Esophagus mucosa (tissue), 1 donor: ENCODE measurements around the gene CCDC68. TPM values are rescaled to one million over a fixed set of nuclear protein-coding genes. Genes with fewer than 3 reads are reported as not detected.

ENCODE experiments used
- ATAC-seq: fragments of 200-7000 bp; cut with Tn5 transposase; one replicate; pipeline ENCODE4 v1.9.1; 2020
- total RNA-seq: library from RNA; stranded (reverse); gene quantifications from one replicate; pipeline ENCODE4 v1.2.4, GENCODE V29; 2023
- donor health status: DM: yes; HTN: yes; CAD: no.

CCDC68 gene
- total RNA-seq, 1 donor from 2014 or later = 1.5 TPM

DNA sequence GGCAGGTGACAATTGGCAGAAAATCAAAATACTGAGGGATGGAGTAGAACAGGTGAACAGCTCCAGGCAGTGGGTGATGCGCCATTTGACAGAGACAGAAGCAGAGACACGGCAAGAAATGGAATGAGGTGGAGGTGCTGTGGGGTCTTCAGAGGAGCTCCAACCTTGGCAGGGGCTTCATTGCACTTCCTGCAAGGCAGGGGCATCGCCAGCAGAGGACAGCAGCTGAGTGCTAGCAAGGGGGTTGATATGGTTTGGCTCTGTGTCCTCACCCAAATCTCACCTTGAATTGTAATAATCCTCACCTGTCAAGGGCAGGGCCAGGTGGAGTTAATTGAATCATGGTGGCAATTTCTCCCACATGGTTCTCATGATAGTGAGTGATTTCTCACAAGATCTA lies 42.8 kb downstream of the CCDC68 start:
- ATAC-seq = no peak

DNA sequence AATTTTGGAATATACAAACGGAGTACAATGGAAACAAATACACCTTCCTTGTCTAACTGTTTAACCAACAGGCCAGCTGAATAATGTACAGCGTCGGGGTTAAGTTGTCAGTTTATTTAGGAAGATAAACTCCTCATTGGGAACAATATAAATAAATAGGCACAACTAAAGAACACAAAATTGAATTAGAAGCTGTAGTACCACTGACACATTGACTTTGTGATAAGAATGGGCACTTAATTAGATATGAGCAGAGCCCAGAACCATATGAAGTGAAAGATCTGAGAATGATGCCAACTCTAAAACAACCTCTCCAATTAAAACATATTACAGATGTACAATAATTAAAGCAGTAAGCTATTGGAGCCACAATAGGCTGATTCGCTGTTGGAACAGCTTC lies 44.4 kb downstream of the CCDC68 start:
- no peak for ATAC-seq

DNA sequence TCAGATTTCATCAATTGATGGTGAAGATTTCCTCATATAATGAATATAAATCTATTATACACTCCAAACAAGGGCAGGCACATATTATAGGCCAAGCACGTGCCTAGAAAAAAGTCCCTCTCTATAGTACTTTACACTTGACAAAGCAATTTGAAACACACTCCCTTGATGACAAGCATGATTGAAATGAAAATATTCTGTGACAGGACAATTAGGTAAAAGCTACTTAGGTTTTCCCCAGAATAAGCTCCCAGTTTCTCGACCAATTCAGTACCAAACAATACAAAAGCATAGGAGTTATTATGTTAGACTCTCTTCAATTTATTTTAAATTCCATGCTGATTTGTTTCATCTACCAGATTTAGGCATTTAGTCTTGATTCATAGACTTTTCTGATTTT lies 47.7 kb downstream of the CCDC68 start:
- no peak for ATAC-seq

DNA sequence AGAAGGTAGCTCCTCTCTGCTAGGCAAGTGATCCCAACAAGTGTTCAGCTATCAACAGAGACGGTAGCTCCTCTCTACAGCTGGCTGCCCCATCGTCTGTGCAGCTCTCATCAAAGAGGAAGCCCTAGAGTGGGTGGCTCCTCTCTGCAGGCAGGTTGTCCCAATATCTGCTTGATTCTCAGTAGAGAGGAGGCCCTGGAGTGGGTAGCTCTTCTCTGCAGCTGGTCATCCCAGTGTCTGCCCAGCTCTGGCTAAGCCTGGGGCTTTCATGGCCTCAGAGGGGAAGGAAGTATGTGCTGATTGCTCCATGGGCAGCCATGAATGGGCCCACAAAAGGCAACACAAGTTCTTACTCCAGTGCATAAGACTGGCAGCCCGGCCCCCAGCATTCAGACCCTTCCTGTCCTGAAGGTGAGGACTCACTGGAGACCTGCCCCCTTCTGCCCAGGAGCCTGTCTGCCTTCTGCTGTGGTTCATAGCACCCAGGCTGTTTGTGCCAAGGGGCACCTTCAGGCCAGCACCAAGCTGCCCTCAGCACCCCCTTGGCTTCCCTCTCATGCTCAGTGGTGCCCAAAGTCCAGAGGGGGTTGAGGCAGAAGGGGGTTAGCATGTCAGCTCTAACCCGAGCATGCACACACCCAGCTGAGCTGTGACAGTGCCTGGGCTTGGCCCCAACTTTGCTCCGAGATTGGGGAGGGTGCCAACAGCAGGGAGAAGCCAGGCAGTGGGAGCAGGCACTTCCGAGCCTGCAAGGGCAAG lies 48.9 kb downstream of the CCDC68 start:
- no peak for ATAC-seq

DNA sequence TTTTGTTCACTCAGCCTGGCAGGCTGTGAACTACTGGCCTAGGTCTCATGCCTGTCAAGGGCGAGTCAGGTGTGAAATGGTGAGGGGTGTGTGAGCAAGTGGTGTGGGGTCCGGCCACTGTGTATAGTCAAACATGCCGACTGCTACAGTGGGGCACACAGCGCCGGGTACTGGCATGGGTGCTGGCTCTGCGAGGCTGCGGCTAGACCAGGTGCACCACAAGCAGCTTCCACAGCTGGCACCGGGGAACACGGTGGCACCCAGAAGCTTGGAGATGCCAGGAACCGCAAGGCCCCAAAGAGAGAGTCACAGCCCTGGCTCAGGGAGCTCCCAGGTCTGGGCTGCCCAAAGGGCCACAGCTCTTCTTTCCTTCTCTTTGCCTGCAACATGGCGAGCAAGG lies 49.7 kb downstream of the CCDC68 start:
- ATAC-seq = no peak

DNA sequence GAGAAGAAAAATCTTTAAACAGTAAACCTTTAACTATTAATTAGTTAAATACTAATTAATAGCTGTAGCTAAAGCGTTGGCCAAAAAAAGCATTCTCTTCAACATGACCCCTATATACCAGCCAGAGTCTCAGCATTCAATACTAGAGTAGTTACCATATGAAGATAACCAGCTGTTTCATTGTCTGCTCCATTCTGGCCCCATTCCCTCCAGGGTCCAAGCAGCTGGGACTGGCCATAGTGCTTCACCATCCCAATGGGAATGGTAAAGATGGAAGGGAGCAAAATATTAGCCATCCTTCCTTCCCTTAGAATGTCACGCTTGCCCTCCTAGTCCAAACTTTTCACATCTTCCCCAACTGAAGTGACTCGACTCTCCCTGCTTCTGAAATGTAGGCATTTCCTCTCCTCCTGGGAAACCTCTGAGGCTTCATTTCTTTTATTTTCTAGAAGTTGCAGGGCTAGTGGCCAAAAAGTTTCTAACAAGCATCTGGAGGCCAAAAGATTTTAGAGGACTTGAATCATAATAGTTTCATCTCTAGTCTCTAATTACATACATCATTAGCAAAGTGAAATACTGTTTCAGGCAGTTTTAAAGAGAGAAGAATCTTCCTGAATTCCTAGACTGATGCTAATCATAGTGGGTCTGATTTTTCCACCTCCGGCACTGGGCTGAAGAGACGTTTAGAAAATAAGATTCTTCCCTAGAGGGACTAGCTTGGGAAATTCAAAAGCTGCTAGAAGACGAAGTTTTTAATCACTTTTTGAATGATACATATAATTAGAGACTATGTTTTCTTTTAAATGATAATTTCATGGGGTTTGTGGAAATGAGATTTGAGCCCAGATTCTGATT lies 52.7 kb downstream of the CCDC68 start:
- no peak for ATAC-seq

DNA sequence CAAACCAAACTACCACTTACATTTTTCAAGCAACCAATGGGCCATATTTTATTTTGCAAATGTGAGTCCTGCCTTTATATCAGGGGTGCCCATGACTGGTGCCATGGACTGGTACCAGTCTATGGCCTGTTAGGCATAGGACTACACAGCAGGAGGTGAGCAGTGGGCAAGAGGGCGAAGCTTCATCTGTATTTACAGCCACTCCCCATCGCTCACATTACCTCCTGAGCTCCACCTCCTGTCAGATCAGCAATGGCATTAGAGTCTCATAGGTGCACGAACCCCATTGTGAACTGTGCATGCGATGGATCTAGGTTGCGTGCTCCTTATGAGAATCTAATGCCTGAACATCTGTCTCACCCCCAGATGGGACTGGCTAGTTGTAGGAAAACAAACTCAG lies 53.6 kb downstream of the CCDC68 start:
- no peak for ATAC-seq

DNA sequence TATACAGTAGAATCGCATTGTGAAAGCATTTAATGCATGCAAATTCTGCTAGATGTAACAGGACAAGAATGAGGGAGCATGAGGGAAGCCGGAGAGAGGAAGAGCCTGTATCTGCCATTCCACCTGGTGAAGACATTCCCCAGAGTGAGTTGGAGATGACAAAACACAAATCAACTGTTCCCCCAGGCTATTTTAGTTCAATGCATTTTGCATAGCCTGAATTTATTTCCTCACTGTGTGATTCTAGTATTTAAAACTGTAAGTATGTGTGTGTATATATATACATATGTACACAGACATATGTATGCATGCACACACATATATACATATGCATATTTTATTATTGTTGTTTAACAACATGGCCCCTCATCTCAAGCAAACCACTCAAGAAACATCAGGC lies 54.7 kb downstream of the CCDC68 start:
- ATAC-seq = no peak

DNA sequence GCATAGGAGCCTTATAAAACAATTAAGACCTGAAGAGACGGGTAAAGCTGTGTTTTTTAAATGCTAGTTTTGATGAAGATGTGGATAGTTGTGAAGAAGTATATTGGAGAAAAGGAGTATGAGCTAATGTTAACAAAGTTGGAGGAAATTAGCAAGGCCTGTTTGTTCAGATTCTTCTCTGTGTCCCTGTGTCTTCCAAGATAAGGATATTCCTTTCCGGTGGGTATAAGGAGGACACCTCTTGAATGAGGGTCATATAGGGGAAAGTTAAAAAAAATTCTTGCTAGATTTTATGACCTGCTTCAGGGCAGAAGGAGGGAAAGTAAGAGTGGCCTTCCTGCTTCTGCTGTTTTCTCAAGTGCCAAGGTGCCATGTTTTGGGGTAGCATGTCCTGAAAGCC lies 59.0 kb downstream of the CCDC68 start:
- no peak for ATAC-seq

DNA sequence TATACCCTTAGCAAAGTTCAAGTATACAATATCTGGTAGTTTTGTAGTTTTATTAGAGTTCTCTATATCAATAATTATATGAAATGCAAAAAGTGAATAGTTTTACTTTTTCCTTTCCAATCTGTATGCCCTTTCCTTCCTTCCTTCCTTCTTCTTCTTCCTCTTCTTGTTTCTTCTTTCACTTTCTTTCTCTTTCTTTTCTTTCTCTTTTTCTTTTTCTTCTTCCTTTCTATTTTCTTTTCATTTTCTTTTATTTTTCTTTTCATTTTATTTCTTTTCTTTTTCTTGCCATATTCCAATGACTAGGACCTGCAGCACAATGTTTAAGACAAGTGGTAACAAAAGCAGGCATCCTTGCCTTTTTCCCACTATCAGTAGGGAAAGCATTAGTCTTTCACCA lies 59.8 kb downstream of the CCDC68 start:
- ATAC-seq = no peak

DNA sequence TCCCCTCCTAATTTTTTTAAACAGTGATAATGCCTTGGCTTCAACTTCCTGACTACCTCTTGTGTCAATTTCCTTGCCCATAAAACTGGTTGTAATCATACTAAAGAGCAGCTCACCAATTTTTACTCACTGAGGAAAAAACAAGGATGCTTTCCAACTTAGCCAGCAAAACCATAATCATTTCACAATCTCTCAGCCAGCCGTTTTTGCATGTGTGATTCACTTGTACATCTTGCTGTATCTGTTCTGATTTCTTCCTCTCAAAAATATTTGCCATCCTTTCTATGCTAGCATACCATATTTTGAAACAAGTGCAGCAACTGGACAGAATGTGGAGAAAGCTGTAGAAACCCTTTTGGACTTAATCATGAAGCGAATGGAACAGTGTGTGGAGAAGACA lies 70.3 kb downstream of the CCDC68 start:
- ATAC-seq = no peak

DNA sequence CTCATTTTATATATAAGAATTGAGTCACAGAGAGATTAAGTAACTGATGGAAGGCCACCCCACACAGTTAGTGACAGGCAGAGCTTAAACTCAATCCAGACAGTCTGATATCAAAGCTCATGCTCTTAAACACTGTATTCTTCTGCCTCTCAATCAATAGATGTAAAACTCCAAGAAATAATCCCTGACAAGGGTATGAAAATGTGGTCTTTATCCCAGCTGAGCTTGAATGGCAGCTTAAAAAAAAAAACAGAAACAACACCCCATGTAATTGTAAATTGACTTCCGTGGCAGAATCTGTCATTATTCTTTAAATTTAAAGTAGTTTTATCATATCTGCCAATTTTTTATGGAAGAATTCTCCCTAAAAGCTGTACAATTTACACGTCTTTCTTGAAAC lies 70.9 kb downstream of the CCDC68 start:
- ATAC-seq = no peak

DNA sequence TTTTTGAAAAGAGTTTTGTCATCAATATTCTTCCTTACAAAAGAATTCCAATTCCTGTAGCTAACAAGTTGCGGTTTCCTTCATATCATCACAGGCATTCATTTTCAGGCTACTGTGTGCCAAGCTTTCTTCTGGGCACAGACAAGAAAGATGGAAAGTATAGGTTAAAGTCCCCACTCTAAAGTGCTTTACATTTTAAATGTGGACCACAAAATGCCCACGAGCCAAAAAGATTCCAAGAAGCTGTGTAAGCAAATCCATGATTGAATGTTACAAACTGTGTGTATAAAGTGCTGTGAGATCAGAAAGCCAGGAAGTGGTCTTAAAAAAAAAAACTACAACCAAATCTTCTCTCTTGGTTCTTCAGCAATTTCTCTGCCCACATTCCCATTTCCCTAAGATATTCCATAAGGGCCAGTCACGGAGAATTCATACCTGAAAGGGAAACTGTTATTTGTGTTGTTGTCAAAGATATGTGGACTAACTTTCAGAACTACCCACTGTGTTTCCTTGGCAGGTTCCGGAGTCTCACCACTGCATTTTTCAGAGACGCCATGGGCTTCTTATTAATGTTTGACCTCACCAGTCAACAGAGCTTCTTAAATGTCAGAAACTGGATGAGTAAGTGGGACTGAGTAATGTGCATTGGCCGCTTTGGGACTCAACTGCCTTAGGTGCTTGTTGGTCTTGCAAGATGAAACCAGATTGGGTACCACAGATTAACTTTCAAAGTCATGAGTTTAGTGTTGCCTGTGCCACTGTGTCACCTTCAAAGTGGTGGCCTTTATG lies 75.3 kb downstream of the CCDC68 start:
- no peak for ATAC-seq

DNA sequence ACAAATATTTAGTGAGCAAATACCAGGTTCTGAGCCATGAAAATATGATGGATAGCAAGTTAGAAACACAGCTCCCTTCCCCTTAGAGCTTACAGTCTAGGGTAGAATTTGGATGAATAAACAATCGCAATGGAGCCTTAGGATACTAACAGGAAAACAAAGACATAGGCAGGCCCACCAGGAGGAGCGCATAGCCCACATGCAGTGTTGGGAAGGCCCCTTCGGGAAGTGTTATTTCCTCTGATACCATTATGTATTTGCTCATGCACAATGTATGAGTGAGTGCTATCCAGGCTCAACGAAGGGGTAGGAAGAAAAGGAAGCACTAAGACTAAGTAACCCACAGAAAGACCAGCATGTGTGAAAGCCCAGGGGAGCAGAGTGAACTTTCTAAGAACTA lies 76.9 kb downstream of the CCDC68 start:
- no peak for ATAC-seq

DNA sequence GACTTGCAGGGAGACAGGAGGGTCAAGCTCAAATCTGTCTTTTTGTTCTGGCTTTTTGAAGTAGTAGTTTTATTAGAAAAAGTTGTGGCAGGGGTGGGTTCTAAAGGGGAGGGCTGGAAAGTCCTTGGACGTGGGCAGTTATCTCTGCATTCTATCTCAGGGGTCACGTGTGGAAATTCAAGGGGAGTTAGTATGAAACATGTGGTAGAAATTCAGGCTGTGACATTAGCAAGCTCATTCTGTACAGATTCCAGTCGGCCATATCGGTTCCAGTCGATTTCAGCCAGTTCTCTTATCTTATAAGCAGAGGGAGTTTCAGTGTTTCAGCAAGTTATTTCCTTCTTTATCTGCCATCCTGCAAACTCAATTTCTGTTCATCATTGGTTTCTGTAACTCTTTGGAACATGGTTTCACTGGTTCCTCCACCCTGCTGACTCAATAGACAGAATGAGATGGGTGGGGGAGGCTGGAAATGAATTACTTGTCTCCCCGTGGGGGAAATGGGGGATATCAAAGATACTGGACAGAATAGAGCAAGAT lies 78.0 kb downstream of the CCDC68 start:
- no peak for ATAC-seq

DNA sequence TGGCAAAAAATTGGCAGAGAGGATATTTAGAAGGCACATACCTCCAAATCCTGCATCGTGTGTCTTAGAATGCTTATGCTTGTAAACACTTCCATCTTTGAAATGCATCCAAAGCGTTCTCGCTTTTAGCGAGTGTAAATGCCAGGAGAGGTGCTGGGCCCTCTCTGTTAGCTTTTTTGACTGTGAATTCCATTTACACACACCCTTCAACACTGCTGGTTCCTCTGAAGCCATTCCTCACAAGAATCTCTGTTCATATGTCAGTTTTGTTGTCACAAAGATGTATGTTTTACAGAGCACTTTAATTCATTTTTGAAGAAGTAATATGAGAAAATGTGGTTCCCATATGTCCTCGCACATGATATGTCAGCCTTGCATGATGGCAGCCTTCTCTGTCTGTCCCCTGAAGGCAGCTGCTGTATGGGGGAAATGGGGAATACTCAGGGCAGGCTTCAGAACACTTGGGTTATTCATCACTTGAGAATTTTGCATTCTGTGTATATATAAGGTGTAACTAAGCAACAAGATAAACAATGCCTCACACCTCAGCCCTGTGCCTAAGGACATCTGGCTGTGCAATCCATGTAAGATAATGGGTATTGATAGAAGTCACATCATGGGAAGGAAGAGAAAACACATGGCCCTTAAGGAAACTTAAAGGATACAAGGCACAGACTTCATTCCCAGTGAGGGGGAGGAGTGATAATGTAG lies 78.7 kb downstream of the CCDC68 start:
- no peak for ATAC-seq

DNA sequence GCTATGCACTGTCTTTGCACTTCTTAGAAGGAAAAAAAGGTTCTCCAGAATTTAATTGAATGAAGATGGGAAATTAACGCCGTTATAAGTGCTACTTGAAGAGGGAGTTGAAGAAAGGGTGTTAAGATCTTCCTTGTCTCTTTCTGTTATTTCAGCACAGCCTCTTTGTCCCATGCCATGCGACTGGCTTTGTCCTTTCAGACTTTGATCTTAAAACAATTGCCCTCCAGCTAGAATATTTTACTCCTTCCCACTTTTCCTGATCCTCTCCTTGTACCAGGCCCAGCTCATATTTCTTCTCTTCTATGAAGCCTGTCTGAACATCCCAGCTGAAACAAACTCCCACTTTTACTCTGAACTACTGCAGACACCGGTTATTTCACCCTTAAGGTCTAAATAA lies 79.6 kb downstream of the CCDC68 start:
- no peak for ATAC-seq

DNA sequence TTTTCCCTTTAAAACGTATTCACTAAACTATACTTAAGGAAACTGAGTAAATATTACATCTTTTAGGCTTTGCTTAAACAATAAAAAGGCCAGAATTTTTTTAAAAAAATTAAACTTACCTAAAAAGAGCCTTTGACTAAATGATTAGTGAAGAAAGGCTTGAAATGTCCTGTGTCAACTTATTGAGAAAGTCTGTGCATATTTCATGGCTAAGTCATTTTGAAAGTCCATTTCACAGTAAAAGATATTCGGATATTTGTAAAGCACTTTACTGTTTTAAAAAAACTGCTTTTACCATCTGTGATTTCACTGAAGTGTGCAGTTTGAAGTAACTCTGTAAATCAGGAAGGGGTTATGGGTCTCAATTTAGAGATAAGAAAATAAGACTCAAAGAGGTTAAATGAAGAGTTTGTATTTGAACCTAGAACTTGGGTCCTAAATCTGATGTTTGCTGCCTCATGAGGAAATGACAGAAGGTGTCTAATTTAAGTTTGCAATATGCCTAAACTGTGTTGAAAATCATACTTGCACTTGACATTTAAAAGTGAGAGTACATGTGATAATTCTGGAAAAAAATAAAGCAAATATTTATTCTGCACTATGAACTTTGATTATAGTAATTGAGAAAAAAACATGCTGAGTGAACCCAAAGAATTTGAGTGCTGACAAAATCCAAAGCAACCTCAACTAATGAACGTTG lies 80.5 kb downstream of the CCDC68 start:
- no peak for ATAC-seq

DNA sequence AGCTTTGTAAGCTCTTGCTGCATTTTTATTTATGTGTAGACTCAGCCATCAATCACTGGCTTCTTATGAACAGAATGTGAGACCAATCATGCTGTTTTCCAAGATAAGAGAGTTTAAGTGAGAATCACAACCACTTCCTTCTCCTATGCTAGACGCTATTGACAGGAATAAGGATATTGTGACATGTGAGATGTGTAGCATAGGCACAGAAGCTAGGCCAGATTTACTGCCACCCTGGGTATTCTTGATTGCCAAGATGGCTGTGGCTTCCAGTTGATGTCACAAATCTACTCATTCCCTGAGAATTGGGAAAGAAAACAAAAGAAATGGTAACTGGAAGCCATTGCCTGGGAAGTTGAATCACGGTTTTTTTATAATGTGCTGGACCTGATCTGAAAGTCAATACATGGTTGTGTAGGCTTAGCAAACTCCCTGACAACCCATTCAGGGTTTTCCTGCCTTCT lies 81.1 kb downstream of the CCDC68 start:
- no peak for ATAC-seq

DNA sequence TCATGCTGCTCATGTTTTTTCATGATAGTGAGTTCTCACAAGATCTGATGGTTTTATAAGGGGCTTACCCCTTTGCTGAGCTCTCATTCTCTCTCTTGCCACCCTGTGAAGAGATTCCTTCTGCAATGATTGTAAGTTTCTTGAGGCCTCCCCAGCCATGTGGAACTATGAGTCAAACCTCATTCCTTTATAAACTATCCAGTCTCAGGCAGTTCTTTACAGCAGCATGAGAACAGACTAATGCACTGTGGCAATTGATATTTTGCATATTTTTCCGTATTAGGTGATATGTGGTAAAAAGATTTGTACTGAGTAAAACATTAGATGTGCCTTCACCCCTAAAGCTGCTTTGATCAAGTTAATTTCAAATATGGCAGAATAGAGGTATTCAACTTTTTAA lies 82.2 kb downstream of the CCDC68 start:
- no peak for ATAC-seq

DNA sequence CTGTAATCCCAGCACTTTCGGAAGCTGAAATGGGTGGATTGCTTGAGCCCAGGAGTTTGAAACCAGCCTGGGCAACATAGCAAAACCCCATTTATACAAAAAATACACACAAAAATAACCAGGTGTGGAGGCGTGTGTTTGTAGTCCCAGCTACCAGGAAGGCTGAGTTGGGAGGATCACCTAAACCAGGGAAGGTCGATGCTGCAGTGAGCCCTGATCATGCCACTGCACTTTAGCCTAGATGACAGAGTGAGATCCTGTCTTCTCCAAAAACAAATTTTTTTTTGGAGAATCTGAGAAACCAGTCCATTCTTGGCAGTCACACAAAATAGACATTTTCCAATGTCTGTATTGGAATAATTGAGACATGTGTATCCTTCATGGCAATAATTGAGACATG lies 84.2 kb downstream of the CCDC68 start:
- no peak for ATAC-seq

DNA sequence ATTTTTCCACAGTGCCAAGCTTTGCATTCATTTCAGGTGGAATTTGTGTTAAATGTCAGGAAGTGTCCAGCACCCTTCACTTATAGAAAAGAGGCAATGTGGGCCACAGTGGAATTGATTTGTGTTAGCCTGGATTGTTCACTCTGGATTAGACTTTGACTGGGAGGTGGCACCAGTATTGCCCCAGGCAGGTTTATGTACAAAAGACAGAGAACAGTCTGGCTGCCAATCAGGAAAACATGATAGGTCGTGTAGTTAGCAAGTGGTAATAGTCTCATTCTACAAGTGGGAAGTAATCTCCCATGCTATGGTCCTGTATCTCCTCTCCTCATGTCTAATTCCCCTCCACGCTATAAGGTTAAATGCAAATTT lies 85.4 kb downstream of the CCDC68 start:
- peak; percentile 67 for ATAC-seq
